Measurements from ENCODE around the gene MRPL42.

MRPL42 gene

GRCh38 chr12:93500667-93501066, 33.4 kb downstream of the MRPL42 start:
- no peak for DNase-seq

- DNase-seq, result peak; percentile 82
Measured at GRCh38 chr12:93502802-93503623, 35.7 kb downstream of the MRPL42 start.

GRCh38 chr12:93507165-93507564, 39.9 kb downstream of the MRPL42 start:
- DNase-seq, result no peak

- no peak for DNase-seq
Measured at GRCh38 chr12:93509506-93509905, 42.2 kb downstream of the MRPL42 start.

- DNase-seq, result no peak
Measured at GRCh38 chr12:93514853-93515252, 47.5 kb downstream of the MRPL42 start.

GRCh38 chr12:93518725-93519124, 51.4 kb downstream of the MRPL42 start:
- no peak for DNase-seq

GRCh38 chr12:93519859-93520258, 52.5 kb downstream of the MRPL42 start:
- DNase-seq, result no peak

DNA sequence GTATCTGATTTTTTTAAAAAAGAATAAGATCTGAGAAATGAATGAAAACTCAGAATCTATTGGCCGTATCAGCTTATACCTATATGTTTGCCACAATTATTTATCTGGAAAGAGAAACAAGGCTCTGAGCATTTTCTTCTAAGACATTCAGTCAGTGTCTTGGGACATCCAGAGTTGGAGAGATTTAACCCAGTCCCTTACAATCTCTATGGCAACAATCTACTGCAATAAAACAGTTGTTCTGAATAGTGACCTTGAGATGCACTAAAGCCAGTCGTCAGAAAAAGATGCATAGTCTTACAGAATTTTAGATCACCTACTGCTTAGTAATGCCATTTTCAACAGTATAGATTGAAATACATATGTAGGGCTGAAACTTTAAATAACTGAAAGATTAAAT, 53.1 kb downstream of the MRPL42 start:
- no peak for DNase-seq

DNA sequence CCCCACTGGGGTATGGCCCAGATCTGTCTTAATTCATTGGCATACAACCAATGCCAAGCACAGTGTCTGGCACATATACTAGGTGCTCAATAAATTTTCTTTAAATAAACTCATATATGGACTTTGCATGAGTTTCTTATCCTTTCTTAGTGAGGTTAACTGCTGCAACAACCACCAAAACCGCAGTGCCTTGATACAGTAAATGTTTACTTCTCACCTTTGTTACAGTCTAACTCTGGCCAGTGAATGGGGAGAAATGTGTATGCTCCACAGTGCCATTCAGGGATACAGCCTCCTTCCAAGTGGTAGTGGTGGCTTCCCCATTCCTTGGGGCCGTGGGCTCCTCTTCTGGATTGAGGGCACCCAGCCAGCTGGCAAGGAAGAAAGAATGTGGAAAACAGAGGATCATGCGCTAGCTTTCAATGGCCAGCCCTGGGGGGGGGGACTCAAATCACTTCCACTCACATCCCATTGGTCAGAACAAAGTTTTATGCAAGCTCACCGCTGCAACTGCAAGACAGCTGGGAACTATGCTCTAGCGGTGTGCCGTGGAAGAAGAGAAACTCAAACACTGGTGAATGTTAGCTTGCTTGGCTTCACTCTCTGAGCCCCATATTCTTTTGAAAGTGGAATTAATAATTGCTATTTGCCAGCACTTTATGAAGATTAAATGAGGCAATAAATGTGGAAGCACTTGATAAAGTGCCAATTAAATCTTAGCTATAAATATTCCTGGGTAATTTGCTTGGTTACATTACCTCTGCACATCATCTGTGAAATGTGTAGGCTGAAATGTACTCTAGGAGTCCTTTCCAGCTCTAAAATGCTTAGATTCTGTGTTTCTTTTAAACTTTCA, 54.1 kb downstream of the MRPL42 start:
- no peak for DNase-seq

DNA sequence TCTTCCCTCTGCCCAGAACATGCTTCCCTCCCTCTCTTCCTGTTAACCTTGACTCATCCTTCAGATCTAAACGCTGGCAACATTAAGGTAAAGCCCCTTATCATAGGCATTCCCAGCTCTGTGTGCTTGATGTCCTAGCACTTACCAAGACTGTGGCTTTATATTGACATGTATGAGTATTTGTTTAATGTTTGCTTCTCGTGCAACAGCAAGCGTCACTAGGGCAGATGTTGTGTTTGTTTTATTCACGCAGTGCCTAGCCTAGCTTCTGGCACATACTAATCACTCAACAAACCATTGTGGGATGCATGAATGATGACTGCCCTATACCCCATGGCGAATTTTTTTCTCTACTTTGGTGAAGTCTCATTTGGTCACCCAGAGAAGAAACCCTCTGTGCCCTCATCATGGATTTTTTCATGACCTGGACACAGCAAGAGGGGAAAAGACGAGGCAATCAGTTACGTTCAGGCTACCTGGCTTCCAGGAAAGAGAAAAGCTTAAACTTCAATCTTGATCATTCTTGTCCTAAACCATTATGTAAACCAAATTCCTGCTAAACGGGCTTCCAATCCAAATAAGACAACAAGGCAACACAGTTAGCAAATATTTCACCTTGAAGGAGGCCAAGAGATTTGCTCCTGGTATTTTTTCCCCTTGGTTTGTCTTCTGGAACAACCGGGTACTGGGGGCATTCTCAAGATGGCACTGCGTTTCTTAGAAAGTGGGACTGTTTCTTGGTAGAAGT, 57.2 kb downstream of the MRPL42 start:
- DNase-seq, result no peak

DNA sequence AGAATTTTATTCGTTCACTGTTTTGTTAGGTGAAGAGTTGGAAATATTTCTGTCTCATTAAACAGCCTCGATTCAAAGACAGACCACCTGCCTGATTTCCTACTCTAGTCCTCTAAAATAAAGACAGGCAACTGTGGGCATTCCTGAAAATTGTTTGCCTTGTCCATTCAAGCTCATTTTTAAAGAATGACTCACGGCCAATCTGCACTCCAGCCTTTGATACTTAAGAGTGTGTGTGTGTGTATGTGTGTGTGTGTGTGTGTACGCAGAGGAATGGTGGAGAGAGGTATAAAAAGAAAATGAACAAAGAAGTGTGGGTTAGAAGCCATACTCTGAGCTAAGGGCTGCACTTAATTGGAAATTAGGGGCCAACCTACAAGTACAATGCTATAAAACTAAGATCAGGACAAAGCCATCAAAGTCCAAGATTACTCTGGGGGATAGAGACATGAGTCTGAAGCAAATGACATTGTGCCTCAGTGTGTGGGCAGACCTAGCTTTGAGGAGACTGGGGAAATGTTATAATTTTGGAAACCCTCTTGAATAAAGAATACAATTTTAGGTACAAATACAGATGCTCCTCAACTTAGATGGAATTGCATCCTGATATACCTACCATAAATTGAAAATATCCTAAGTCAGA, 59.6 kb downstream of the MRPL42 start:
- DNase-seq, result no peak

DNA sequence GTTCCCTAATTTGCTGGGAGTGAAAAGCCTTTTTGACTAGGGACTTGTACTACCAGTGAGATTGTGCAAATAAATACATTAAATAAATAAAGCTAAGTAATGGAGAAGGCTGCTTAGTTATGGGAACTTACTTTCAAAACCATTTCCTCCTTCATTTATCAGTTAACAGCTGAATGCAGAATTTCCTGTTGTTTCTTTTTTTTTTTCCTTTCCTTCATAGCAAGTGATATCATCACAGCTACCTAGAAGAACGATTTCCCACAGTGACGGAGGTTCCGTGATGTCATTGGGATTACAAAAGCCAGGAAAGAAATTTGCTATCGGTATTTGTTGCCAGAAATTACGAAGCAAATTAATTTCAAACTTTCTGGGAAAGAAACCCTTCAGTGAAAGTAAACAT, 63.0 kb downstream of the MRPL42 start:
- DNase-seq, result no peak

GRCh38 chr12:93533310-93533709, 66.0 kb downstream of the MRPL42 start:
- DNase-seq, result no peak

GRCh38 chr12:93536111-93536765, 68.9 kb downstream of the MRPL42 start:
- no peak for DNase-seq

DNA sequence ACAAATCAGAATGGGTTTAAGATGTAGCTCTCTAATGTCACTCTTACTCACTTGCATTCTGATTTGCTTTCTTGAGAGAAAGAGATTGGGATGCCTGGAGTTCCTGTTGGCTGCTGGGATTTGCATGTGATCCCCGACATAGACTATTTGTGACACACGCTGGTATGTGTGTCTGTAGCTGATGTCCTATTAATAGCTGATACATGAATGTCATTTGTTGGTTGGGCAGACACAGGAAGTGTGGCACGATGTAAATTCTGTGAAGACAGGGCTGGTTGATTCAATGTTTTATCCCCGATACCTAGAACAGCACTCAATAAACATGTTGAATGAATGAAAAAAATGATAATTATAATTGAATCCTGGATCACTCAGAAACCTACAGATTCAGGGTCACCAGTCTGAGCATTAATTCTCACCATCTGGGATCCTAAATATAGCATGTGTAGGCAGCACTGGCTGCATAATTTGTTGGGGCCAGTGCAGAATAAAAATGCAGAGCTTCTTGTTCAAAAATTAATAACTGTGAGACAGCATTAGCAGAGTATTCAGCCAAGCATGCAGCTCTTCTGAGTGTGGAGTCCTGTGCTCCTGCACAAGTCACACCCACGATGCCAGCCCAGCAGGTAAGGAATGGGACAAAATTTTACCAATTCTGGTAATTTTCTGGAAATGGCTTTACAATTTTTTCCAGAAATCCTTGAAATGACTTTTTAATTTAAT, 69.6 kb downstream of the MRPL42 start:
- DNase-seq, result no peak

DNA sequence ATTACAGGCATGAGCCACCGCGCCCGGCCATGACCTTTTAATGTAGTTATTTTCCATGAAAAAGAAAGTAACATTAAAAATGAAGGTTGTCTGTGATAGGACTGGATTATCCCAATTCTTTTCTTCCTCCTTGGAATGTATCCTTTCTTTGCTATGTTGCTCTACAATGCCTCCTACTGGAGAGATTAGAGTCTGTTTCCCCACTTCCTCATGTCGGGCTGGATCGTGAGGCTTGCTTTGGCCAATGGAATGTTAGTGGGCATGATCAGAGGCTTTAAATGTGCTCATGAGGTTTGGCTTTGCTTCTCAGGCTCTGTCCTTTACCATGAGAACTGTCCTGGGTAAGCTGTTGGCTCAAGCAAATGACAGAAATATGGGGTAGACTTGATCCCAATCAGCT, 70.5 kb downstream of the MRPL42 start:
- DNase-seq, result no peak

DNA sequence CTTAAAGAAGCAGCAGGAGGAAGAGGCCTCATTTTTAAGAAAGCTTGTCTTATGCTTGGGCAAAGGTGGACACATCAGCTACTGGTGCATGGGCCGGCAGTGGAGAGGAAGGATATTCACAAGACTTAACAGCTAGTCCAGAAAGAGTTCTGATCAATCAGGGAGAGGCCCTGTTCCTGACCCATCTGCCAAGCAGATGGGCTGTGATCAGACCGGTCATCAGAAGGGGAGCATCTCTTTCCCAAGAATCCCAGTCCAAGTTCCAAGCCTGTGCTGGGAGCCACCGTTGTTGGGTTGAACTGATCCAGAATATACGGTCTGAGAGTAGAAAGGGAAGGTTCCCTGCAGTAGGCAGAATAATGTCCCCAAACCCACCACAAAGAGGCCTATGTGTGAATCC, 72.5 kb downstream of the MRPL42 start:
- no peak for DNase-seq

GRCh38 chr12:93540466-93540865, 73.2 kb downstream of the MRPL42 start:
- no peak for DNase-seq

DNA sequence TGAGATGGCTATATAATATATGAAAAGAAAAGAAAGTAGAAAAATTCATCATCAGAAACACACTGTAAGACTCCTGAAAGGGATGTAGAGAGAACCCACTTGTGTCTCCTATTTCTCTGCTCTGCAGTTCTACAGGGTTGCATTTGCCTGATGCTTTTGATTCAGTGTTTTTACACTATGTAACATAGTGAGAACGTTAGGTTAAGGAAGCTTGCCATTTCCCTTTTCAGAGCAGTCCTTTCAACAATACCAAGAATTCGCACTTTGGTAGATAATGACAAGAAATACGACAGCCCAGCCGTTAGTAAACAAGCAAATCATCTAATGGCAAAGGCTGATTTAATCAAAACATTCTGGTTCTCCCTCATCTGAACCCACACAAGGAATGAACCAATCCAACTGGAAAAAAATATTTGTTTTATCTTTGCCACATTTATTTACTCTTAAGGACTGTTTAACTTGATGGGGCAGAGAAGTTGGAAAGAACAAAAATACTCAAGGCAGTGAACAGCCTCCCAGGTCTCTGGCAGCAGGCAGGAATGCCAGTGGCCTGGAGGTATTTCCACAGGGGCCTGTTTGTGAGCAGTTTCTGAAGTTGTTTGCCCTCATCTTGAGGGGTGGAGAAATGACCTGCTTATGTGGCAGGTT, 74.4 kb downstream of the MRPL42 start:
- no peak for DNase-seq

- DNase-seq, result no peak
Measured at GRCh38 chr12:93547778-93548177, 80.5 kb downstream of the MRPL42 start.

- DNase-seq, result no peak
Measured at GRCh38 chr12:93549174-93549573, 81.9 kb downstream of the MRPL42 start.

All from activated effector memory CD4-positive, alpha-beta T cell treated with anti-CD3 and anti-CD28 coated beads, Interleukin-2, amount 50 U/mL, for 16 hours (primary cell).